OCI-LY1 (cell line): ENCODE measurements around the gene CTNND2.

Experiments used
- EZH2 ChIP-seq: fragments of 200-600 bp; sonication (generic), shearing (Covaris generic); IDR thresholded peaks from 2 replicates; pipeline ENCODE4 v1.8.0; 2017; ENCODE audit warnings: borderline replicate concordance, mixed run types, mild to moderate bottlenecking, antibody characterized with exemption, low read length, moderate library complexity, mixed read lengths
- TF ChIP-seq, protein P1 (sequence below): fragments of 200-600 bp; sonication (generic), shearing (Covaris generic); IDR thresholded peaks from 2 replicates; pipeline ENCODE4 v1.5.1; 2017; ENCODE audit warnings: mild to moderate bottlenecking, antibody characterized with exemption, low read length, moderate library complexity, mixed read lengths

GRCh38 chr5:11757661-11758060 lies 146.6 kb downstream of the CTNND2 start:
- TF ChIP-seq, protein P1, sequence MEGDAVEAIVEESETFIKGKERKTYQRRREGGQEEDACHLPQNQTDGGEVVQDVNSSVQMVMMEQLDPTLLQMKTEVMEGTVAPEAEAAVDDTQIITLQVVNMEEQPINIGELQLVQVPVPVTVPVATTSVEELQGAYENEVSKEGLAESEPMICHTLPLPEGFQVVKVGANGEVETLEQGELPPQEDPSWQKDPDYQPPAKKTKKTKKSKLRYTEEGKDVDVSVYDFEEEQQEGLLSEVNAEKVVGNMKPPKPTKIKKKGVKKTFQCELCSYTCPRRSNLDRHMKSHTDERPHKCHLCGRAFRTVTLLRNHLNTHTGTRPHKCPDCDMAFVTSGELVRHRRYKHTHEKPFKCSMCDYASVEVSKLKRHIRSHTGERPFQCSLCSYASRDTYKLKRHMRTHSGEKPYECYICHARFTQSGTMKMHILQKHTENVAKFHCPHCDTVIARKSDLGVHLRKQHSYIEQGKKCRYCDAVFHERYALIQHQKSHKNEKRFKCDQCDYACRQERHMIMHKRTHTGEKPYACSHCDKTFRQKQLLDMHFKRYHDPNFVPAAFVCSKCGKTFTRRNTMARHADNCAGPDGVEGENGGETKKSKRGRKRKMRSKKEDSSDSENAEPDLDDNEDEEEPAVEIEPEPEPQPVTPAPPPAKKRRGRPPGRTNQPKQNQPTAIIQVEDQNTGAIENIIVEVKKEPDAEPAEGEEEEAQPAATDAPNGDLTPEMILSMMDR: no peak
- no peak for TF ChIP-seq EZH2
